Memory B cell (primary cell): Measurements from ENCODE around the gene GIPC3.

Experiments
- ATAC-seq: fragments of 150-1000 bp; cut with Tn5 transposase; 2 replicates; pipeline ENCODE4 v1.10.0; 2021; ENCODE audit warnings: low read depth, mild to moderate bottlenecking, moderate library complexity
- DNase-seq, 2 donors: peaks; one replicate each; pipeline ENCODE4 v3.0.0; 2022; ENCODE audit warnings: low spot score in 2 of 2
- H3K27ac Mint-ChIP-seq: one replicate; pipeline ENCODE4 v1.8.0; 2022; ENCODE audit warnings: mild to moderate bottlenecking, moderate library complexity, mixed read lengths
- H3K27me3 Mint-ChIP-seq: one replicate; pipeline ENCODE4 v1.8.0; 2022; ENCODE audit warnings: mixed read lengths
- H3K36me3 Mint-ChIP-seq: one replicate; pipeline ENCODE4 v1.8.0; 2022; ENCODE audit warnings: mild to moderate bottlenecking, mixed read lengths
- H3K4me1 Mint-ChIP-seq: one replicate; pipeline ENCODE4 v1.8.0; 2022; ENCODE audit warnings: mixed read lengths
- H3K4me3 Mint-ChIP-seq: one replicate; pipeline ENCODE4 v1.8.0; 2022; ENCODE audit warnings: mild to moderate bottlenecking, moderate library complexity, mixed read lengths
- H3K9me3 Mint-ChIP-seq: one replicate; pipeline ENCODE4 v1.8.0; 2022; ENCODE audit warnings: mixed read lengths

GIPC3 gene

GRCh38 chr19:3609779-3610719, 24.8 kb downstream of the GIPC3 start:
- DNase-seq (no peak), ATAC-seq (no peak)
- H3K27ac Mint-ChIP-seq, result no peak overlapping the region
- H3K27me3 Mint-ChIP-seq, result peaks cover 9% of the 10 kb centered on the region
- peaks cover 10% of the 10 kb centered on the region for H3K4me1 Mint-ChIP-seq
- no peaks in the 10 kb centered on the region for H3K9me3 Mint-ChIP-seq
- no peak overlapping the region for H3K4me3 Mint-ChIP-seq
- H3K36me3 Mint-ChIP-seq, result peaks cover 4% of the 10 kb centered on the region

GRCh38 chr19:3610745-3611717, 25.8 kb downstream of the GIPC3 start:
- Mint-ChIP-seq H3K27me3 (peaks cover 9% of the 10 kb centered on the region), H3K27ac (no peak overlapping the region), H3K4me1 (peaks cover 10% of the 10 kb centered on the region), H3K9me3 (no peaks in the 10 kb centered on the region), H3K36me3 (peaks cover 6% of the 10 kb centered on the region), H3K4me3 (no peak overlapping the region)
- ATAC-seq (no peak), DNase-seq (no peak)

GRCh38 chr19:3611841-3612240, 26.6 kb downstream of the GIPC3 start:
- DNase-seq (no peak), ATAC-seq (no peak)
- peaks cover 6% of the 10 kb centered on the region for H3K36me3 Mint-ChIP-seq
- H3K4me3 Mint-ChIP-seq, result no peak overlapping the region
- H3K27me3 Mint-ChIP-seq, result peaks cover 9% of the 10 kb centered on the region
- H3K27ac Mint-ChIP-seq, result no peak overlapping the region
- H3K9me3 Mint-ChIP-seq, result no peaks in the 10 kb centered on the region
- H3K4me1 Mint-ChIP-seq, result peaks cover 10% of the 10 kb centered on the region

- peaks cover 6% of the 10 kb centered on the region for H3K36me3 Mint-ChIP-seq
- peaks cover 6% of the 10 kb centered on the region for H3K27me3 Mint-ChIP-seq
- DNase-seq (no peak), ATAC-seq (no peak)
- H3K9me3 Mint-ChIP-seq, result no peaks in the 10 kb centered on the region
- H3K27ac Mint-ChIP-seq, result no peak overlapping the region
- H3K4me3 Mint-ChIP-seq, result no peak overlapping the region
- H3K4me1 Mint-ChIP-seq, result peaks cover 6% of the 10 kb centered on the region
Observed at GRCh38 chr19:3612330-3612729, 27.1 kb downstream of the GIPC3 start.

- DNase-seq, result no peak
- no peak overlapping the region for H3K27ac Mint-ChIP-seq
- H3K9me3 Mint-ChIP-seq, result no peaks in the 10 kb centered on the region
- ATAC-seq, result no peak
- H3K36me3 Mint-ChIP-seq, result peaks cover 6% of the 10 kb centered on the region
- peaks cover 2% of the 10 kb centered on the region for H3K4me1 Mint-ChIP-seq
- no peak overlapping the region for H3K4me3 Mint-ChIP-seq
- peaks cover 2% of the 10 kb centered on the region for H3K27me3 Mint-ChIP-seq
Observed at GRCh38 chr19:3612901-3613741, 27.8 kb downstream of the GIPC3 start.

GRCh38 chr19:3613818-3614661, 28.8 kb downstream of the GIPC3 start:
- no peak overlapping the region for H3K4me3 Mint-ChIP-seq
- no peaks in the 10 kb centered on the region for H3K27me3 Mint-ChIP-seq
- H3K4me1 Mint-ChIP-seq, result no peaks in the 10 kb centered on the region
- no peak overlapping the region for H3K27ac Mint-ChIP-seq
- no peak for DNase-seq
- peaks cover 6% of the 10 kb centered on the region for H3K36me3 Mint-ChIP-seq
- H3K9me3 Mint-ChIP-seq, result no peaks in the 10 kb centered on the region
- ATAC-seq, result no peak

- Mint-ChIP-seq H3K27ac (no peak overlapping the region), H3K36me3 (peaks cover 9% of the 10 kb centered on the region)
Observed at GRCh38 chr19:3614858-3615505, 29.7 kb downstream of the GIPC3 start.

GRCh38 chr19:3615524-3616135, 30.4 kb downstream of the GIPC3 start:
- Mint-ChIP-seq H3K27me3 (no peaks in the 10 kb centered on the region), H3K36me3 (peaks cover 9% of the 10 kb centered on the region), H3K4me1 (no peaks in the 10 kb centered on the region), H3K27ac (no peak overlapping the region), H3K4me3 (no peak overlapping the region), H3K9me3 (no peaks in the 10 kb centered on the region)
- DNase-seq (no peak), ATAC-seq (no peak)

More at GRCh38 chr19:3614858-3615505, 29.7 kb downstream of the GIPC3 start:
- DNase-seq (no peak), ATAC-seq (no peak)
- no peak overlapping the region for H3K4me3 Mint-ChIP-seq
- H3K4me1 Mint-ChIP-seq, result no peaks in the 10 kb centered on the region
- no peaks in the 10 kb centered on the region for H3K9me3 Mint-ChIP-seq
- no peaks in the 10 kb centered on the region for H3K27me3 Mint-ChIP-seq

- Mint-ChIP-seq H3K27me3 (no peaks in the 10 kb centered on the region), H3K9me3 (no peaks in the 10 kb centered on the region), H3K4me1 (peaks cover 2% of the 10 kb centered on the region), H3K36me3 (peaks cover 7% of the 10 kb centered on the region), H3K27ac (no peak overlapping the region), H3K4me3 (no peak overlapping the region)
- no peak for ATAC-seq
- DNase-seq, result no peak
Observed at GRCh38 chr19:3617463-3617862, 32.2 kb downstream of the GIPC3 start.

- peak; percentile 73 for ATAC-seq
- H3K27ac Mint-ChIP-seq, result no peak overlapping the region
- peaks cover 9% of the 10 kb centered on the region for H3K36me3 Mint-ChIP-seq
Observed at GRCh38 chr19:3618144-3618810, 33.0 kb downstream of the GIPC3 start.

GRCh38 chr19:3618811-3619630, 33.7 kb downstream of the GIPC3 start:
- Mint-ChIP-seq H3K9me3 (no peaks in the 10 kb centered on the region), H3K27me3 (no peaks in the 10 kb centered on the region), H3K4me3 (no peak overlapping the region), H3K4me1 (peaks cover 3% of the 10 kb centered on the region), H3K27ac (no peak overlapping the region), H3K36me3 (peaks cover 9% of the 10 kb centered on the region)
- ATAC-seq (no peak), DNase-seq (no peak)

More at GRCh38 chr19:3618144-3618810, 33.0 kb downstream of the GIPC3 start:
- peak; percentile 54 to 71 for DNase-seq
- H3K9me3 Mint-ChIP-seq, result no peaks in the 10 kb centered on the region
- no peak overlapping the region for H3K4me3 Mint-ChIP-seq
- no peaks in the 10 kb centered on the region for H3K27me3 Mint-ChIP-seq
- peaks cover 2% of the 10 kb centered on the region for H3K4me1 Mint-ChIP-seq
